Fibroblast of the aortic adventitia (primary cell): Measurements from ENCODE around the gene TK2. TPM values are rescaled to one million over a fixed set of nuclear protein-coding genes. Genes with fewer than 3 reads are reported as not detected.

Experiments
- DNase-seq: peaks from one replicate; pipeline ENCODE4 v3.0.0-alpha.2; 2010; ENCODE audit warnings: low read depth
- H3K4me3 ChIP-seq: 2 replicates; pipeline ENCODE4 v1.5.1; 2011; ENCODE audit warnings: low read depth, mild to moderate bottlenecking, control low read depth, low read length, moderate library complexity
- total RNA-seq: library from RNA; depleted of rRNA; stranded (reverse); fragments of >200 nt; gene quantifications from 2 replicates; pipeline ENCODE4 v1.2.3, GENCODE V29; 2012; ENCODE audit warnings: low replicate concordance
- TF ChIP-seq, protein P1 (sequence below): IDR thresholded peaks from 2 replicates; pipeline ENCODE4 v1.5.1; 2011; ENCODE audit warnings: mild to moderate bottlenecking, low read length, control low read depth, inconsistent platforms; ENCODE audit not compliant: insufficient read depth

The TK2 gene
- total RNA-seq, 1 donor = 58.8 TPM

DNA sequence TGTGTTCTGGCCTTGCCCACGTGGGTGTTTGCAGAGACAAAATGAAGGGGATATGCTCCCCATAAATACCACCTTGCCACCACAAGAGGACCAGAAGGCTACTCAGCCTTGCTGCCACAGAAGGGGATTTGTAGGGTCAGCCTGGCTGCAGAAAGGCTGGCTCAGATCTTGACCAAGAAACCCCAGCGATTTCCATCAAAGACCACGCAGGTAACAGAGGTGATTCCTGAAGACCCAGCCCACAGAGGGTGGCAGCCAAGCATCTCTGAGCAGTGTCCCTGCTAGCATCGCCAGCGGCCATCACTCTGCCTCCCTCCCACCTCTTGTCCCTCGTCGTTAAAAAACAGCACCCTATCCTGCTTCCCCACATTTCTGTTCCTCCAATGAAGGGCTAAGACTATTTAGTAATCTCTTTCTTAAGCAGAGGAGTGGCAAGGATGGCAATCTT is 68.0 kb downstream of the TK2 start:
- TF ChIP-seq, protein P1, sequence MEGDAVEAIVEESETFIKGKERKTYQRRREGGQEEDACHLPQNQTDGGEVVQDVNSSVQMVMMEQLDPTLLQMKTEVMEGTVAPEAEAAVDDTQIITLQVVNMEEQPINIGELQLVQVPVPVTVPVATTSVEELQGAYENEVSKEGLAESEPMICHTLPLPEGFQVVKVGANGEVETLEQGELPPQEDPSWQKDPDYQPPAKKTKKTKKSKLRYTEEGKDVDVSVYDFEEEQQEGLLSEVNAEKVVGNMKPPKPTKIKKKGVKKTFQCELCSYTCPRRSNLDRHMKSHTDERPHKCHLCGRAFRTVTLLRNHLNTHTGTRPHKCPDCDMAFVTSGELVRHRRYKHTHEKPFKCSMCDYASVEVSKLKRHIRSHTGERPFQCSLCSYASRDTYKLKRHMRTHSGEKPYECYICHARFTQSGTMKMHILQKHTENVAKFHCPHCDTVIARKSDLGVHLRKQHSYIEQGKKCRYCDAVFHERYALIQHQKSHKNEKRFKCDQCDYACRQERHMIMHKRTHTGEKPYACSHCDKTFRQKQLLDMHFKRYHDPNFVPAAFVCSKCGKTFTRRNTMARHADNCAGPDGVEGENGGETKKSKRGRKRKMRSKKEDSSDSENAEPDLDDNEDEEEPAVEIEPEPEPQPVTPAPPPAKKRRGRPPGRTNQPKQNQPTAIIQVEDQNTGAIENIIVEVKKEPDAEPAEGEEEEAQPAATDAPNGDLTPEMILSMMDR = no peak
- no peak for DNase-seq
- no peak overlapping the region for H3K4me3 ChIP-seq

DNA sequence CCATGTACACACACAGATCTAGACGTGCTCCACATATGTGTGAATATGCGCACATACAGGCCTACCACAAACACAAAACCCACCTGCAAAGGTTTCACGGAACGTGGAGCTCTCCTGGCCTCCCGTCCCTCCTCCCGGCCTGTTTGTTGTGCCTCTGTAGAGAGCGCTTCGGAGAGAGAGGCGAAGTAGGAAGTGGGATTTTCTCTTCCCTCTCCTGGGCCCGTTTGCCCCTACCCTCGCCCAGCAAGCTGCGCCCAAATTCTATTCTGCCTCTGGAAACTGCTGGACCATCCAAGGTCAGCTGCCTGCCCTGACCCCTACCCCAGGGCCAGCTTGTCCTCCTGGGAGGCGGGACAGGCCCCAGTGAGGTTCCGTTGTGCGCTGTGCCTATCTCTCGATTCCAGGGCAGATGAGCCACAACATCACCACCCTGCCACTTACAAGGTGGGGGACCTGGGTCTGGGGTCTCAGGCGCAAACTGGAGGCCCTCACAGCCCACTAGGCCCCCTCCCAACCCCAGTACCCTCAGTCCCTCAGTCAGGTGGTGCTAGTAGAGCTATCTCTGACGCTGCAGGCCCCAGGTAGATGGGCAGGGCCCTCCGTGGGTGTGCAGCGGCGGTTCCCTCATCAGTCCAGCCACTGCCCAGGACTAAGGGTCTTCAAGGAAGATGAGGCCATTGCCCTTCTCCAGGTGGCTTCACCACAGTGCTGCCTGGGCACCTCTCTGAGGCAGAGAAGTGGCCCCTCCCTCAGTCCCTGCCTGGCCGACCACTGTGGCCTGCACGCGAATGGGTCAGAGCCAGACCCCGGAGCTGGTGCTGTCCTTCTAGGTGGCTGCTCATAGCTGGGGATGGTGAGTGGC is 68.6 kb downstream of the TK2 start:
- TF ChIP-seq, protein P1 = no peak
- no peak for DNase-seq
- no peak overlapping the region for H3K4me3 ChIP-seq

DNA sequence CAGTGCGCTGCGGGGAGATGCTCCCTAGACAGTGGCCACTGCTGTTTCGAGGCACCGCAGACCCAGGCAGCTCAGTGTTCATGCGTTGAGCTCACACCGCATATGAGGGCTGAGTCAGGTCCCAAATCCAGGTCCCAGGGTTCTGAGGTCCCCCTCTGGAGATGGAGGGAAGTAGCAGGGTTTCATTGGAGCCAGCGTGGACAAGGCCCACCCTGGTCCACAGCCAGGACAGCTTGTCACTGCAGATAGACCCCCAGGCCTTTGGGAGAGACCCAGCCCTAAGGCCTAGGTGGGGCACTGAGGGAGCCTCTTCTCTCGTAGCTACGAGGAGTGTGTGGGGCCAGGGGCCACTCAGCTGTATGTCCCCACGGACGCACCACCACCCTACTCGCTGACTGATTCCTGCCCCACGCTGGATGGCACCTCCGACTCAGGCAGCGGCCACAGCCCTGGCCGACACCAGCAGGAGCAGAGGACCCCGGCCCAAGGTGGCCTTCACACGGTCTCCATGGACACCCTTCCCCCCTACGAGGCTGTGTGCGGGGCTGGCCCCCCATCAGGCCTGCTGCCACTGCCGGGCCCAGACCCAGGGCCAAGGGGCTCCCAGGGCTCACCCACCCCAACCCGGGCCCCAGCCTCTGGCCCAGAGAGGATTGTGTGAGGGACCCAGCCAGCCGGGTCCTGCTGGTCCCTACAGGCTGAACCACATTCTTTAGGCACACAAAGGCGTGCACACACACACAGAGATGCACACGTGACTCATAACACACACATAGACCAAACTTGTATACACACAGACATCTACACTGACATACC is 69.4 kb downstream of the TK2 start:
- TF ChIP-seq, protein P1 = no peak

DNA sequence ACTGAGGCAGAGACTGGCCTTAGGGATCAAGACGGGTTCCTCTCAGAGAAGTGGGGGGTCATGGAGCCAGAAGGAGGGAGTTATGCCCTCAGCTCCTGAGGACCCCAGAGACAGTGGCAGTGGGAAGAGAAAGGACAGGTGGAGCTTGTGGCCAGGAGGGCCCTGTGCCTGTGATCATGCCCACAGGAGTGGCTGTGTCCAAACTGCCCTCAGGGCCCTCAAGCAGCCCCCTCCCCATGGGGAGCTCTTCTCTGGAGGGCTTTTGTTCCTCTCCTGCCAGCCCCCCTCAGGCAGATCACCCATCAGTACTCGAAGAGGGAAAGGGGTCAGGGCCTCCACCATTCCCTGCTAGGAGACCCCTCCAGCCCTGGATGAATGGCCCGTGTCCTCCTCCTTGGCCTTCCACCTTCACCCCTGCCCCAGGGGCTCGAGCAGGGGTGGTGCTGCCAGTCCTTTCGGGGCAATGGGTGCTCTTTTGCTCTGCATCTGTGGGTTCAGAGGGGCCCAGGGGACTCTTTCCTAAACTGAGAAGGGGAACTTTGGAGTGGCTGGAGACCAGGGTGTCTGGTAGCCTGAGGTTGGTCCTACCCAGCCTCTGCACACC is 70.2 kb downstream of the TK2 start:
- TF ChIP-seq, protein P1 = no peak
- DNase-seq = no peak
- H3K4me3 ChIP-seq = no peak overlapping the region

More for the DNA sequence above, 69.4 kb downstream of the TK2 start:
- no peak overlapping the region for H3K4me3 ChIP-seq
- DNase-seq = no peak

DNA sequence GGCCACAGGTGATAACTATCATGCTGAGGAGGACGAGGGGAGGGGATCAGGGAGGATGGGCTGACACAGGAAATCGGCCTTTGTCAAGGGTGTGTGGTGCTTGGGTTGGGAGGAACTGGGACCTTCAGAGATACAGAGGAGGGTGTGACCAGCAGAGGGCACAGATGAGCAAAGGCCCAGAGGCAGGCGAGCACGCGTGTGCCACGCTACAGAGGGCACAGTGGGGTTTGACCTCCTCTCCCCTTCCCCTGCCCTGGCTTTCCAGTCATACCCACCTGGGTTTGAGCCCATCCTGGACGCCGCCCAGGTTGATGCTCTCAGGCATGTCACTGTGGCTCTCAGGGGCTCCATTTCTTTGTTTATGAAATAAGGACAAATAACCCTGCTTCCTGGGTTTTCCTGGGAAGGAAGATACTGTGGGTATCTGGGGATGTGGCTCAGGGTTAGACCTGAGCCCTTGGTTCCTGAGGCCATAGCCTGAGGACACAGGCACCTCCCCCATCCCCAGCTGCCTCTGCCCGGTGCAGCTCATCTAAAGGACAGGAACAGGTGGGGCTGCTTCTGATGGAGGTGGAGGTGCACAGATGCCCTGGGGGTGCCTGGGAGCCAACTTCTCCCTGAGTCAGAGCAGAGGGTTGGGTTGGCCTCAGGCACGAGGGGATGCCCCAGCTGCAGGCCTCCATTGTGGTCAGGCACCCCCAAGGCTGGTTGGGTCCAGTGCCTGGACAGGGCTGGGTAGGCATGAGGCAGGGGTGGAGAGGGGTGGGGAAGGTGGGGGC is 71.0 kb downstream of the TK2 start:
- H3K4me3 ChIP-seq = no peak overlapping the region
- TF ChIP-seq, protein P1 = peak; percentile 83
- peak; percentile 59 for DNase-seq

DNA sequence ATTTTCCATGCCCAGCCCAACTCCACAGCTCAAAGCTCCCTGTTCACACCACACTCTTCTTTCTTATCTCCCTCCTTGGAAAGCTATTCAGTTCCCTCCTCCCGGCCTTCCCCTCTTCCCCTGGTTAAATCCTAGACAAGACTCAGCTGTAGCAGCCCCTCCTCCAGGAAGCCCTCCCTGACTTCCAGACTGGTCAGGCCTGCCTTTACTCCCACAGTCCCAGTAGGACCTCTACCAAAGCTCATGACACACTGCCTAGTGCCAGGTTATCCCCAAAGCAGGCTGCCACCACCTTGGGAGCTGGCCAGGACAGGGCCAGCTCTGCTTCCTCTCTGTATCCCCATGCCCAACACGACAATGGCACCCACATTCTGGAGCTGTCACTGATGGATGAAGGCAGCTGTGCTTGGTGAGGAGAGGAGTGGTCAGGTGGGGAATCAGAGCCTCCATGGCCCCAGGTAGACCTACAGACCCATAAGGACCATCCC is 72.8 kb downstream of the TK2 start:
- TF ChIP-seq, protein P1 = no peak
- no peak overlapping the region for H3K4me3 ChIP-seq
- no peak for DNase-seq
